OCI-LY3 (cell line): ENCODE measurements around the gene HUNK.

ENCODE experiments used
- H2AFZ ChIP-seq: fragments of 200-600, 300-600 bp; shearing (Covaris generic); 2 replicates; pipeline ENCODE4 v1.6.0; 2014; ENCODE audit warnings: antibody characterized with exemption, low read depth, low read length
- H3K27ac ChIP-seq: fragments of 200-600, 300-600 bp; sonication (generic); 2 replicates; pipeline ENCODE4 v1.5.1; 2014; ENCODE audit warnings: mild to moderate bottlenecking, low read length, moderate library complexity, mixed read lengths
- H3K27me3 ChIP-seq: fragments of 200-600, 300-600 bp; sonication (generic); 2 replicates; pipeline ENCODE4 v1.6.1; 2014; ENCODE audit warnings: low read depth, low read length, mixed read lengths
- H3K36me3 ChIP-seq: fragments of 200-600, 300-600 bp; sonication (generic); replicated peaks from 2 replicates; pipeline ENCODE3; 2014; ENCODE audit warnings: low read depth, low read length, mixed read lengths
- H3K4me1 ChIP-seq: fragments of 300-600, 200-600 bp; sonication (generic); 2 replicates; pipeline ENCODE4 v1.6.1; 2014; ENCODE audit warnings: low read length, mixed read lengths
- H3K4me2 ChIP-seq: fragments of 200-600, 300-600 bp; sonication (generic); 2 replicates; pipeline ENCODE4 v1.6.1; 2014; ENCODE audit warnings: low read length, mixed read lengths
- H3K4me3 ChIP-seq: fragments of 300-600, 200-600 bp; sonication (generic); 2 replicates; pipeline ENCODE4 v1.5.1; 2014; ENCODE audit warnings: antibody characterized with exemption, mild to moderate bottlenecking, low read length, moderate library complexity
- H3K79me2 ChIP-seq: fragments of 300-600, 200-600 bp; shearing (Covaris generic); 2 replicates; pipeline ENCODE4 v1.6.1; 2014; ENCODE audit warnings: mild to moderate bottlenecking, low read length, mixed read lengths
- H3K9ac ChIP-seq: fragments of 300-600, 200-600 bp; shearing (Covaris generic); 2 replicates; pipeline ENCODE4 v1.6.0; 2014; ENCODE audit warnings: mild to moderate bottlenecking, low read length, moderate library complexity
- H3K9me3 ChIP-seq: fragments of 200-600, 300-600 bp; shearing (Covaris generic); 2 replicates; pipeline ENCODE4 v1.6.1; 2014; ENCODE audit warnings: low read length, mixed read lengths; ENCODE audit not compliant: insufficient read depth
- H4K20me1 ChIP-seq: fragments of 200-600, 300-600 bp; sonication (generic); 2 replicates; pipeline ENCODE4 v1.6.1; 2016; ENCODE audit warnings: low read length, mixed read lengths; ENCODE audit not compliant: insufficient read depth
- EZH2phosphoT487 ChIP-seq: fragments of 200-600 bp; shearing (Covaris generic); IDR thresholded peaks from 2 replicates; pipeline ENCODE4 v1.6.1; 2018; ENCODE audit warnings: antibody characterized with exemption, mixed run types, low read depth
- TF ChIP-seq, protein P1 (sequence below): fragments of 200-600, 300-600 bp; sonication (generic); IDR thresholded peaks from 2 replicates; pipeline ENCODE4 v1.5.1; 2014; ENCODE audit warnings: antibody characterized with exemption, low read length, low read depth

Gene HUNK

DNA sequence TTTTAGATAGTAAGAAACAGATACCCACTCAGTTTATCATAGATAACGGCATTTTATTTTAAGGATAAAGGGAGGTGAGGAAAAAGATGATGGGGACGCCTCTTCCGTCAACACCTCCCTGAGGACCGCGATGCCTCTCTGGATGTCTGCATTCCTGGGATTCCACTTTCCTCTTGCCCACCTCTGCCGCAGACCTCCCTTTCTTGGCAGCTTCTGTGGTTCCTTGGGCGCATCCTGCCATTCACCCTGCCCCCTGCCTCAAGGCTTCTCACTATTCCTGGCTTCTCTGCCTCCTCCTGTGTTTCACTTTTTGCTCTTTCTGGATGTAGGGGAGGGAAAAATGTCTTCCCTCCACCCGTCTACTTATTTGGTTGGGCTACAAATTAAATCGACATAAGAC, 19.9 kb downstream of the HUNK start:
- Histone ChIP-seq H3K4me2 (no peak overlapping the region), H3K4me3 (no peak overlapping the region), H3K9me3 (no peaks in the 10 kb centered on the region)

DNA sequence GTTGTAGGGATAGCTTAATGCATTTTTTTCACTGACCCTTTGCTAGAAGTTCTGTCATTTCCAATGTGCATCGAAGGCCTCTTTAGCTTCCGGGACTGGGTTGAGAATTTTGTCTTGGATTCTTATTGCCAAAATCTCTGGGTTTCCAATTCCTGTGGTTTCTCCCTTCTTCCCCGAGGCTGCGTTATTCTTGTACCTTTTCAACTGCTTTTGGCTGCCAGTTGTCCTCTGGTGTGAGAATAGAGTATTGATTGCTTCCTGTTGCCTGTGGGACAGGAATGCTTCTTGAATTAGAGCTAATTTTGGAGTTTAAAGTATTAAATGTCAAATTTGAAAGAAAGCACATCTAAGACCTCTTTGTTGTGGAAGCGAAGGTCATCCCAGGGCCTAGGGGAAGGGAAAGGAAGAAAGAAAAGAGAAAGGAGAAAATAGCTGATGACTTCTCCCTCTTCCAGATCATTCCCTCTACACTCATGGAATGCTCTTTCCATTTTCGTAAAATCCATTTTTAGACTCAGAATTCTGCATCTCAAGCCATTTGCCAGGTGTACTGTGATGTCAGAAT, 21.1 kb downstream of the HUNK start:
- Histone ChIP-seq H3K4me1 (no peaks in the 10 kb centered on the region), H2AFZ (no peak overlapping the region), H3K9ac (no peak overlapping the region), H3K9me3 (no peaks in the 10 kb centered on the region), H3K27ac (no peak overlapping the region), H3K4me2 (no peak overlapping the region), H3K36me3 (no peaks in the 10 kb centered on the region), H3K4me3 (no peak overlapping the region), H3K79me2 (no peaks in the 10 kb centered on the region), H3K27me3 (no peaks in the 10 kb centered on the region; the same call in 1 of the 2 replicates), H4K20me1 (no peaks in the 10 kb centered on the region)
- TF ChIP-seq EZH2phosphoT487: no peak
- TF ChIP-seq, protein P1, sequence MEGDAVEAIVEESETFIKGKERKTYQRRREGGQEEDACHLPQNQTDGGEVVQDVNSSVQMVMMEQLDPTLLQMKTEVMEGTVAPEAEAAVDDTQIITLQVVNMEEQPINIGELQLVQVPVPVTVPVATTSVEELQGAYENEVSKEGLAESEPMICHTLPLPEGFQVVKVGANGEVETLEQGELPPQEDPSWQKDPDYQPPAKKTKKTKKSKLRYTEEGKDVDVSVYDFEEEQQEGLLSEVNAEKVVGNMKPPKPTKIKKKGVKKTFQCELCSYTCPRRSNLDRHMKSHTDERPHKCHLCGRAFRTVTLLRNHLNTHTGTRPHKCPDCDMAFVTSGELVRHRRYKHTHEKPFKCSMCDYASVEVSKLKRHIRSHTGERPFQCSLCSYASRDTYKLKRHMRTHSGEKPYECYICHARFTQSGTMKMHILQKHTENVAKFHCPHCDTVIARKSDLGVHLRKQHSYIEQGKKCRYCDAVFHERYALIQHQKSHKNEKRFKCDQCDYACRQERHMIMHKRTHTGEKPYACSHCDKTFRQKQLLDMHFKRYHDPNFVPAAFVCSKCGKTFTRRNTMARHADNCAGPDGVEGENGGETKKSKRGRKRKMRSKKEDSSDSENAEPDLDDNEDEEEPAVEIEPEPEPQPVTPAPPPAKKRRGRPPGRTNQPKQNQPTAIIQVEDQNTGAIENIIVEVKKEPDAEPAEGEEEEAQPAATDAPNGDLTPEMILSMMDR: no peak

More for the DNA sequence above, 19.9 kb downstream of the HUNK start:
- TF ChIP-seq EZH2phosphoT487: no peak
- TF ChIP-seq, protein P1: no peak
- Histone ChIP-seq H3K79me2 (no peaks in the 10 kb centered on the region), H3K27me3 (no peaks in the 10 kb centered on the region; the same call in 1 of the 2 replicates), H4K20me1 (no peaks in the 10 kb centered on the region), H3K9ac (no peak overlapping the region), H3K36me3 (no peaks in the 10 kb centered on the region), H2AFZ (no peak overlapping the region), H3K27ac (no peak overlapping the region), H3K4me1 (no peaks in the 10 kb centered on the region)

GRCh38 chr21:31894457-31894856, 21.6 kb downstream of the HUNK start:
- H3K4me2 ChIP-seq: no peak overlapping the region
- H3K36me3 ChIP-seq: no peaks in the 10 kb centered on the region
- no peak overlapping the region for H2AFZ ChIP-seq
- H3K27me3 ChIP-seq: no peaks in the 10 kb centered on the region; the same call in 1 of the 2 replicates
- H3K27ac ChIP-seq: no peak overlapping the region
- TF ChIP-seq EZH2phosphoT487: no peak
- TF ChIP-seq, protein P1: no peak
- H3K79me2 ChIP-seq: no peaks in the 10 kb centered on the region
- no peak overlapping the region for H3K9ac ChIP-seq
- H3K9me3 ChIP-seq: no peaks in the 10 kb centered on the region
- H3K4me1 ChIP-seq: no peaks in the 10 kb centered on the region
- no peak overlapping the region for H3K4me3 ChIP-seq
- H4K20me1 ChIP-seq: no peaks in the 10 kb centered on the region

DNA sequence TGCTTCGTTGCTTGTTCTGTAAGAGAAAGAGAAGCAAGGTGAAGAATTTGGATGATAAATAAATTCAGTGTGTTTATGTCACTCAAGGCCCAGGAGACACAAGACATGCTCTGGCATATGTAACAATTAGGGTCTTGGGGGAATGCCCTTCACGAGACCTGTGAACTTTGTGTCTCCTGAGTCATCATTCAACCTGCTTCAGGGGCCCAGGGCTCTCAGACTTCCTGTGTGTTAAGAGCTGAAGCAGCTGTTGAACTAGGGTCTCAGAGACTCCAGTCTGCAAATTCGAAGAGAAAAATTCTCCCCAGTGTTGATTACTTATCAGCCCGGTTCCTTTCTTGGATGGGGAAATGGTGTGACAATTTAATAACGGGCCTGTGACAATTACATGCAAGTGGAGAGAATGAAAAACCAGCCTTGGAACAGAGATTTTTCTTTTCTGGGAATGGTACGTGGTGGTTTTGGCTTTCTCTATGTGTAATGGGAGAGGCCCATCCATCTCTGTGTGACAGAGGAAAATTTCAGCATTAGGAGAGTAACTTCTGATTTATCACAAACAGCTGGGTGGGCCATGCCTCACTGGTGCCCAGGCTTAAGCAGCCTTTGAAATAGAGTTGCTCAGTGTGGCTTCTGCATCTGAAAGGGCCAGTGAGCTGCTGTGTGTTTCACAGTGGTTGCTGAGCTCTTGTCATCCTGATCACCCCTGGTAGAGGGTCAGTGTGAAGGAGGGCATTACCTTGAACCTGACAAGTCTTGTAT, 22.4 kb downstream of the HUNK start:
- no peaks in the 10 kb centered on the region for H3K36me3 ChIP-seq
- no peak overlapping the region for H2AFZ ChIP-seq
- H3K4me3 ChIP-seq: no peak overlapping the region
- no peaks in the 10 kb centered on the region for H4K20me1 ChIP-seq
- H3K9ac ChIP-seq: no peak overlapping the region
- no peak for TF ChIP-seq EZH2phosphoT487
- TF ChIP-seq, protein P1: no peak
- H3K9me3 ChIP-seq: no peaks in the 10 kb centered on the region
- H3K79me2 ChIP-seq: no peaks in the 10 kb centered on the region
- H3K4me2 ChIP-seq: no peak overlapping the region
- no peak overlapping the region for H3K27ac ChIP-seq
- H3K4me1 ChIP-seq: no peaks in the 10 kb centered on the region
- no peaks in the 10 kb centered on the region; the same call in 1 of the 2 replicates for H3K27me3 ChIP-seq
